IMR-90 (cell line): ENCODE data around the gene ADAMTS13.

Experiments
- BHLHE40 ChIP-seq: fragments of 150-350 bp; IDR thresholded peaks from 2 replicates; pipeline ENCODE4 v1.6.1; 2016; ENCODE audit warnings: mild to moderate bottlenecking, low read depth, low read length
- CEBPB ChIP-seq: IDR thresholded peaks from 2 replicates; pipeline ENCODE4 v1.6.1; 2012; ENCODE audit warnings: low read depth, low read length, improper control_type of control experiment
- FOS ChIP-seq: fragments of 150-350 bp; IDR thresholded peaks from 2 replicates; pipeline ENCODE4 v1.6.1; 2016; ENCODE audit warnings: low read depth, low read length
- MAFK ChIP-seq: IDR thresholded peaks from 2 replicates; pipeline ENCODE4 v1.6.1; 2012; ENCODE audit warnings: low read depth, low read length, improper control_type of control experiment
- MAZ ChIP-seq: IDR thresholded peaks from 2 replicates; pipeline ENCODE4 v1.6.1; 2012; ENCODE audit warnings: low read depth, mild to moderate bottlenecking, low read length, improper control_type of control experiment, moderate library complexity, borderline replicate concordance
- MXI1 ChIP-seq: IDR thresholded peaks from 2 replicates; pipeline ENCODE4 v1.6.1; 2012; ENCODE audit warnings: low read depth, mild to moderate bottlenecking, low read length, moderate library complexity, borderline replicate concordance
- POLR2A ChIP-seq: IDR thresholded peaks from 2 replicates; pipeline ENCODE4 v1.6.1; 2012; ENCODE audit warnings: mild to moderate bottlenecking, low read depth, low read length
- RAD21 ChIP-seq: IDR thresholded peaks from 2 replicates; pipeline ENCODE4 v1.6.1; 2012; ENCODE audit warnings: low read length, improper control_type of control experiment
- RCOR1 ChIP-seq: IDR thresholded peaks from 2 replicates; pipeline ENCODE4 v1.6.1; 2012; ENCODE audit warnings: mild to moderate bottlenecking, low read length, improper control_type of control experiment; ENCODE audit not compliant: insufficient replicate concordance
- RFX5 ChIP-seq: IDR thresholded peaks from 2 replicates; pipeline ENCODE4 v1.8.0; 2012; ENCODE audit warnings: low read depth, mild to moderate bottlenecking, low read length, moderate library complexity
- SMC3 ChIP-seq: fragments of 150-350 bp; IDR thresholded peaks from 2 replicates; pipeline ENCODE4 v1.6.1; 2016; ENCODE audit warnings: low read depth, mild to moderate bottlenecking, antibody characterized with exemption, low read length, moderate library complexity
- TF ChIP-seq, protein P1 (sequence below): fragments of 150-350 bp; IDR thresholded peaks from 2 replicates; pipeline ENCODE4 v1.6.1; 2017; ENCODE audit warnings: mild to moderate bottlenecking, antibody characterized with exemption, low read length, low read depth
- TF ChIP-seq, protein P2 (sequence below): conservative IDR thresholded peaks from 2 replicates; pipeline ENCODE4 v1.5.1; 2012; ENCODE audit warnings: mild to moderate bottlenecking, low read depth, low read length, improper control_type of control experiment
- TF ChIP-seq, protein P3 (sequence below): fragments of 150-350 bp; IDR thresholded peaks from 2 replicates; pipeline ENCODE4 v1.6.1; 2016; ENCODE audit warnings: low read depth, mild to moderate bottlenecking, low read length, moderate library complexity, borderline replicate concordance

DNA sequence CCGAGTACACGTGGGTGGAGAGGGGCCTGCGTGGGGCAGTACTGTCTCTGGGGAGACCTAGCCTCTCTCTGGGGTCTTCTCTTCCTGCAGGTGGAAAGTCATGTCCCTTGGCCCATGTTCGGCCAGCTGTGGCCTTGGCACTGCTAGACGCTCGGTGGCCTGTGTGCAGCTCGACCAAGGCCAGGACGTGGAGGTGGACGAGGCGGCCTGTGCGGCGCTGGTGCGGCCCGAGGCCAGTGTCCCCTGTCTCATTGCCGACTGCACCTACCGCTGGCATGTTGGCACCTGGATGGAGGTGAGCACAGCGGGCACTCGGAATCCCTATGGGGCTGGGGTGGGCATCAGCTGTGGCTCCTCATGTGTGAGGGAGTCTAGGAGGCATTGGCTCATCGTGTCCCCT is 32.2 kb downstream of the ADAMTS13 start:
- TF ChIP-seq POLR2A (no peak), SMC3 (no peak), RFX5 (no peak), FOS (no peak), BHLHE40 (no peak), RAD21 (no peak), MXI1 (no peak), CEBPB (no peak), MAFK (no peak), RCOR1 (no peak), MAZ (no peak)
- TF ChIP-seq, protein P1, sequence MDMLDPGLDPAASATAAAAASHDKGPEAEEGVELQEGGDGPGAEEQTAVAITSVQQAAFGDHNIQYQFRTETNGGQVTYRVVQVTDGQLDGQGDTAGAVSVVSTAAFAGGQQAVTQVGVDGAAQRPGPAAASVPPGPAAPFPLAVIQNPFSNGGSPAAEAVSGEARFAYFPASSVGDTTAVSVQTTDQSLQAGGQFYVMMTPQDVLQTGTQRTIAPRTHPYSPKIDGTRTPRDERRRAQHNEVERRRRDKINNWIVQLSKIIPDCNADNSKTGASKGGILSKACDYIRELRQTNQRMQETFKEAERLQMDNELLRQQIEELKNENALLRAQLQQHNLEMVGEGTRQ: no peak
- TF ChIP-seq, protein P2, sequence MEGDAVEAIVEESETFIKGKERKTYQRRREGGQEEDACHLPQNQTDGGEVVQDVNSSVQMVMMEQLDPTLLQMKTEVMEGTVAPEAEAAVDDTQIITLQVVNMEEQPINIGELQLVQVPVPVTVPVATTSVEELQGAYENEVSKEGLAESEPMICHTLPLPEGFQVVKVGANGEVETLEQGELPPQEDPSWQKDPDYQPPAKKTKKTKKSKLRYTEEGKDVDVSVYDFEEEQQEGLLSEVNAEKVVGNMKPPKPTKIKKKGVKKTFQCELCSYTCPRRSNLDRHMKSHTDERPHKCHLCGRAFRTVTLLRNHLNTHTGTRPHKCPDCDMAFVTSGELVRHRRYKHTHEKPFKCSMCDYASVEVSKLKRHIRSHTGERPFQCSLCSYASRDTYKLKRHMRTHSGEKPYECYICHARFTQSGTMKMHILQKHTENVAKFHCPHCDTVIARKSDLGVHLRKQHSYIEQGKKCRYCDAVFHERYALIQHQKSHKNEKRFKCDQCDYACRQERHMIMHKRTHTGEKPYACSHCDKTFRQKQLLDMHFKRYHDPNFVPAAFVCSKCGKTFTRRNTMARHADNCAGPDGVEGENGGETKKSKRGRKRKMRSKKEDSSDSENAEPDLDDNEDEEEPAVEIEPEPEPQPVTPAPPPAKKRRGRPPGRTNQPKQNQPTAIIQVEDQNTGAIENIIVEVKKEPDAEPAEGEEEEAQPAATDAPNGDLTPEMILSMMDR: no peak
- TF ChIP-seq, protein P3, sequence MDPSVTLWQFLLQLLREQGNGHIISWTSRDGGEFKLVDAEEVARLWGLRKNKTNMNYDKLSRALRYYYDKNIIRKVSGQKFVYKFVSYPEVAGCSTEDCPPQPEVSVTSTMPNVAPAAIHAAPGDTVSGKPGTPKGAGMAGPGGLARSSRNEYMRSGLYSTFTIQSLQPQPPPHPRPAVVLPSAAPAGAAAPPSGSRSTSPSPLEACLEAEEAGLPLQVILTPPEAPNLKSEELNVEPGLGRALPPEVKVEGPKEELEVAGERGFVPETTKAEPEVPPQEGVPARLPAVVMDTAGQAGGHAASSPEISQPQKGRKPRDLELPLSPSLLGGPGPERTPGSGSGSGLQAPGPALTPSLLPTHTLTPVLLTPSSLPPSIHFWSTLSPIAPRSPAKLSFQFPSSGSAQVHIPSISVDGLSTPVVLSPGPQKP: no peak
